CD8-positive, alpha-beta memory T cell (primary cell): Measurements from ENCODE around the gene COA1. TPM values are rescaled to one million over a fixed set of nuclear protein-coding genes. Genes with fewer than 3 reads are reported as not detected.

Experiments used
- CTCF ChIA-PET: fragments of 350-600 bp; sonication (Branson Sonifier 250); formaldehyde crosslinking; loops from one replicate; lab custom pipeline; 2021; ENCODE audit warnings: antibody characterized with exemption; lab: Charles Lee
- POLR2A ChIA-PET: fragments of 350-600 bp; sonication (Branson Sonifier 250); formaldehyde crosslinking; loops from one replicate; lab custom pipeline; 2021; ENCODE audit warnings: antibody characterized with exemption; lab: Charles Lee
- DNase-seq, 5 donors: peaks; one replicate each; pipeline versions ENCODE4 v3.0.0 to v3.0.0-alpha.2; 2020 to 2022; ENCODE audit warnings: mixed read lengths in 1 of 5
- H3K27ac ChIP-seq: one replicate; pipeline ENCODE4 v1.7.0; 2013; ENCODE audit warnings: low read depth, mild to moderate bottlenecking, low read length, moderate library complexity
- H3K27me3 ChIP-seq: 2 replicates; pipeline ENCODE4 v1.7.0; 2013; ENCODE audit warnings: low read length, mild to moderate bottlenecking; ENCODE audit not compliant: insufficient read depth, poor library complexity, severe bottlenecking
- H3K36me3 ChIP-seq: 2 replicates; pipeline ENCODE4 v1.7.0; 2013; ENCODE audit warnings: mild to moderate bottlenecking, low read length, moderate library complexity; ENCODE audit not compliant: insufficient read depth
- H3K4me1 ChIP-seq: 2 replicates; pipeline ENCODE4 v1.7.0; 2013; ENCODE audit warnings: mild to moderate bottlenecking, low read length, moderate library complexity; ENCODE audit not compliant: insufficient read depth
- H3K4me3 ChIP-seq: 2 replicates; pipeline ENCODE4 v1.7.0; 2013; ENCODE audit warnings: mild to moderate bottlenecking, low read length
- H3K9me3 ChIP-seq: 2 replicates; pipeline ENCODE4 v1.7.0; 2013; ENCODE audit warnings: mild to moderate bottlenecking, low read length
- H3K27ac Mint-ChIP-seq, 8 donors: one replicate each; pipeline ENCODE4 v1.8.0; 2020 to 2021; ENCODE audit warnings: mixed read lengths in 8 of 8, mild to moderate bottlenecking in 6 of 8, inconsistent platforms in 3 of 8, moderate library complexity in 3 of 8
- H3K27me3 Mint-ChIP-seq, 2 donors: one replicate each; pipeline ENCODE4 v1.8.0; 2020 to 2021; ENCODE audit warnings: mixed read lengths in 2 of 2, mild to moderate bottlenecking in 1 of 2, moderate library complexity in 1 of 2
- H3K36me3 Mint-ChIP-seq, 3 donors: one replicate each; pipeline ENCODE4 v1.8.0; 2020 to 2021; ENCODE audit warnings: mixed read lengths in 3 of 3, inconsistent platforms in 1 of 3, mild to moderate bottlenecking in 1 of 3
- H3K4me1 Mint-ChIP-seq, 3 donors: one replicate each; pipeline ENCODE4 v1.8.0; 2020 to 2021; ENCODE audit warnings: mixed read lengths in 3 of 3, inconsistent platforms in 1 of 3, mild to moderate bottlenecking in 1 of 3
- H3K4me3 Mint-ChIP-seq, 7 donors: one replicate each; pipeline ENCODE4 v1.8.0; 2020 to 2021; ENCODE audit warnings: mixed read lengths in 7 of 7, mild to moderate bottlenecking in 6 of 7, moderate library complexity in 4 of 7, inconsistent platforms in 2 of 7
- H3K9me3 Mint-ChIP-seq, 5 donors: one replicate each; pipeline ENCODE4 v1.8.0; 2020 to 2022; ENCODE audit warnings: mixed read lengths in 5 of 5, mild to moderate bottlenecking in 3 of 5, moderate library complexity in 2 of 5, inconsistent platforms in 1 of 5
- polyA plus RNA-seq: library from polyadenylated mRNA; unstranded; fragments of 300-500 nt; fragmentation: Illumina TruSeq; gene quantifications from one replicate; pipeline ENCODE4 v1.2.3, GENCODE V29; 2021
- total RNA-seq, 2 experiments: library from RNA; stranded (reverse); gene quantifications; one replicate each; pipeline ENCODE4 v1.2.3, GENCODE V29; 2021

Gene COA1
- total and polyA plus RNA-seq, 3 experiments from 2014 or later: 68.9 to 81.6 (median 75.9) TPM

DNA sequence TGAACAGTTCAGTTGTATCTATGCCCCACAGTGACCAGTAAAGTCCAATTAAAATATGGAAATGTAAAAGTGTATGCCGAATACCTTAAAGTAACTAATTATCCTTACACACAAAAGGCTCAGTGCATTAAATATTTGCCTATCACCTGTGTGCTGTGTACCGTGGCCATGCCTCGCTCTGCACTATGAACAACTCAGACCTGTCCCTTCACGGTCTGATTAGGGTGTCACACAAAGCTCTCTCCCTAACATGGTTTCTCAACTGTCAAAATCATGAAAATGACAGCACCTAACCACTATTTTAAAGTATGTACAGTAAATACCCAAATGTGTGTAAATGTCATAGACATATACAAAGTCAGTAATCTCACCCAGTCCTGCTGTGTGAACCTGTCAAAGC lies 103.3 kb downstream of the COA1 start:
- Histone ChIP-seq H3K36me3 (peaks cover 27% of the 10 kb centered on the region), H3K4me1 (peaks cover 94% of the 10 kb centered on the region), H3K27ac (peak overlapping the region; percentile 40), H3K9me3 (no peaks in the 10 kb centered on the region), H3K27me3 (no peaks in the 10 kb centered on the region), H3K4me3 (no peak overlapping the region)
- Mint-ChIP-seq H3K4me1 (peaks cover 0 to 100% (median 90%) of the 10 kb centered on the region in 3 donors), H3K27me3 (peaks cover 0 to 3% of the 10 kb centered on the region in 2 donors), H3K9me3 (peaks cover 0 to 2% (median 0%) of the 10 kb centered on the region in 5 donors), H3K4me3 (peak overlapping the region; percentile 19 to 77 (median 54)), H3K27ac (peak overlapping the region in 7 of 8 donors; percentile 62 to 94 (median 91)), H3K36me3 (peaks cover 14 to 87% (median 30%) of the 10 kb centered on the region in 3 donors)
- no peak for DNase-seq
- POLR2A ChIA-PET: interaction anchor here (1.1 to 2.5 kb wide), 5 partner anchors 12 to 74 kb away, joined by 3 to 21 read pairs (median 4); partner anchors contain the start of gene STK17A
- CTCF ChIA-PET: interaction anchor here (1.2 to 4.0 kb wide), 4 partner anchors 14 to 74 kb away, joined by 3 to 44 read pairs (median 6); partner anchors contain the start of gene STK17A

- Mint-ChIP-seq H3K36me3 (peaks cover 10 to 86% (median 31%) of the 10 kb centered on the region in 3 donors), H3K4me1 (peaks cover 0 to 100% (median 90%) of the 10 kb centered on the region in 3 donors), H3K27me3 (peaks cover 0 to 3% of the 10 kb centered on the region in 2 donors), H3K9me3 (peaks cover 0 to 2% (median 0%) of the 10 kb centered on the region in 5 donors), H3K4me3 (peak overlapping the region; percentile 35 to 77 (median 73)), H3K27ac (peak overlapping the region in 7 of 8 donors; percentile 62 to 94 (median 91))
- CTCF ChIA-PET: interaction anchor here (0.7 to 4.0 kb wide), 4 partner anchors 14 to 75 kb away, joined by 3 to 44 read pairs (median 6); partner anchors contain the start of gene STK17A
- H3K27me3 ChIP-seq: no peaks in the 10 kb centered on the region
- POLR2A ChIA-PET: interaction anchor here (1.2 to 2.5 kb wide), 3 partner anchors 23 to 74 kb away, joined by 4 to 21 read pairs (median 16); partner anchors contain the start of gene STK17A
- H3K9me3 ChIP-seq: no peaks in the 10 kb centered on the region
- H3K4me3 ChIP-seq: no peak overlapping the region
- peak; percentile 52 to 87 (median 80) for DNase-seq
- peak overlapping the region; percentile 40 for H3K27ac ChIP-seq
- H3K4me1 ChIP-seq: peaks cover 93% of the 10 kb centered on the region
- peaks cover 22% of the 10 kb centered on the region for H3K36me3 ChIP-seq
These were observed 103.9 kb downstream of the COA1 start for GRCh38 chr7:43625453-43625852.

- Mint-ChIP-seq H3K4me3 (peak overlapping the region in 6 of 7 donors; percentile 2 to 77 (median 40)), H3K36me3 (peaks cover 8 to 79% (median 31%) of the 10 kb centered on the region in 3 donors), H3K4me1 (peaks cover 0 to 87% (median 80%) of the 10 kb centered on the region in 3 donors), H3K27ac (peak overlapping the region in 7 of 8 donors; percentile 42 to 93 (median 88)), H3K9me3 (peaks cover 0 to 2% (median 0%) of the 10 kb centered on the region in 5 donors), H3K27me3 (peaks cover 0 to 3% of the 10 kb centered on the region in 2 donors)
- no peak overlapping the region for H3K27ac ChIP-seq
- H3K27me3 ChIP-seq: no peaks in the 10 kb centered on the region
- H3K9me3 ChIP-seq: no peaks in the 10 kb centered on the region
- CTCF ChIA-PET: no interaction called here
- H3K36me3 ChIP-seq: peaks cover 31% of the 10 kb centered on the region
- DNase-seq: no peak
- POLR2A ChIA-PET: no interaction called here
- H3K4me1 ChIP-seq: peaks cover 94% of the 10 kb centered on the region
- peak overlapping the region; percentile 2 for H3K4me3 ChIP-seq
These were observed 105.2 kb downstream of the COA1 start for GRCh38 chr7:43624156-43624555.

GRCh38 chr7:43621729-43622448 lies 107.4 kb downstream of the COA1 start:
- Mint-ChIP-seq H3K4me1 (peaks cover 0 to 65% (median 60%) of the 10 kb centered on the region in 3 donors), H3K9me3 (peaks cover 0 to 2% (median 0%) of the 10 kb centered on the region in 5 donors), H3K27ac (peak overlapping the region in 7 of 8 donors; percentile 76 to 96 (median 92)), H3K4me3 (peak overlapping the region; percentile 1 to 86 (median 73)), H3K27me3 (peaks cover 0 to 3% of the 10 kb centered on the region in 2 donors), H3K36me3 (peaks cover 0 to 57% (median 20%) of the 10 kb centered on the region in 3 donors)
- peaks cover 33% of the 10 kb centered on the region for H3K36me3 ChIP-seq
- POLR2A ChIA-PET: interaction anchor here (0.5 to 1.0 kb wide), 5 partner anchors 16 to 1002 kb away, joined by 3 to 6 read pairs (median 3); partner anchors contain the start of gene STK17A
- peak overlapping the region; percentile 6 for H3K4me3 ChIP-seq
- CTCF ChIA-PET: interaction anchor here (1.2 to 4.9 kb wide), 4 partner anchors 24 to 78 kb away, joined by 4 to 39 read pairs (median 11); partner anchors contain the start of gene STK17A
- DNase-seq: no peak
- no peaks in the 10 kb centered on the region for H3K27me3 ChIP-seq
- H3K4me1 ChIP-seq: peaks cover 97% of the 10 kb centered on the region
- H3K9me3 ChIP-seq: no peaks in the 10 kb centered on the region
- H3K27ac ChIP-seq: no peak overlapping the region

- Mint-ChIP-seq H3K4me1 (peaks cover 0 to 61% (median 56%) of the 10 kb centered on the region in 3 donors), H3K27ac (no peak overlapping the region), H3K9me3 (no peaks in the 10 kb centered on the region), H3K36me3 (peaks cover 8 to 54% (median 18%) of the 10 kb centered on the region in 3 donors), H3K4me3 (no peak overlapping the region), H3K27me3 (no peaks in the 10 kb centered on the region)
- peaks cover 97% of the 10 kb centered on the region for H3K4me1 ChIP-seq
- POLR2A ChIA-PET: interaction anchor here (0.5 to 2.1 kb wide), 7 partner anchors 10 to 37 kb away, joined by 3 to 7 read pairs (median 4); partner anchors contain the start of gene STK17A
- no peaks in the 10 kb centered on the region for H3K9me3 ChIP-seq
- DNase-seq: no peak
- no peak overlapping the region for H3K4me3 ChIP-seq
- CTCF ChIA-PET: interaction anchor here (3.4 to 4.9 kb wide), 2 partner anchors 36 to 81 kb away, joined by 14 to 39 read pairs; partner anchors contain the start of gene STK17A
- H3K27ac ChIP-seq: no peak overlapping the region
- H3K27me3 ChIP-seq: no peaks in the 10 kb centered on the region
- H3K36me3 ChIP-seq: peaks cover 29% of the 10 kb centered on the region
These were observed 109.9 kb downstream of the COA1 start for GRCh38 chr7:43619213-43620012.

- no peaks in the 10 kb centered on the region for H3K9me3 Mint-ChIP-seq
- H3K9me3 ChIP-seq: no peaks in the 10 kb centered on the region
- no peak overlapping the region for H3K27ac Mint-ChIP-seq
- H3K4me1 Mint-ChIP-seq: peaks cover 5 to 59% (median 54%) of the 10 kb centered on the region in 3 donors
- no peaks in the 10 kb centered on the region for H3K27me3 ChIP-seq
- no peaks in the 10 kb centered on the region for H3K27me3 Mint-ChIP-seq
- no peak overlapping the region for H3K4me3 ChIP-seq
- no peak overlapping the region for H3K4me3 Mint-ChIP-seq
- H3K36me3 ChIP-seq: peaks cover 28% of the 10 kb centered on the region
- H3K36me3 Mint-ChIP-seq: peaks cover 12 to 54% (median 17%) of the 10 kb centered on the region in 3 donors
- H3K4me1 ChIP-seq: peaks cover 98% of the 10 kb centered on the region
- POLR2A ChIA-PET: interaction anchor here (0.6 to 1.3 kb wide), 4 partner anchors 9 to 31 kb away, joined by 3 to 6 read pairs (median 4); no protein-coding TSS in a partner anchor
- CTCF ChIA-PET: interaction anchor here (0.8 to 4.0 kb wide), 5 partner anchors 9 to 82 kb away, joined by 3 to 20 read pairs (median 3); partner anchors contain the start of gene STK17A
- H3K27ac ChIP-seq: no peak overlapping the region
- DNase-seq: no peak
These were observed 111.2 kb downstream of the COA1 start for GRCh38 chr7:43618073-43618472.

DNA sequence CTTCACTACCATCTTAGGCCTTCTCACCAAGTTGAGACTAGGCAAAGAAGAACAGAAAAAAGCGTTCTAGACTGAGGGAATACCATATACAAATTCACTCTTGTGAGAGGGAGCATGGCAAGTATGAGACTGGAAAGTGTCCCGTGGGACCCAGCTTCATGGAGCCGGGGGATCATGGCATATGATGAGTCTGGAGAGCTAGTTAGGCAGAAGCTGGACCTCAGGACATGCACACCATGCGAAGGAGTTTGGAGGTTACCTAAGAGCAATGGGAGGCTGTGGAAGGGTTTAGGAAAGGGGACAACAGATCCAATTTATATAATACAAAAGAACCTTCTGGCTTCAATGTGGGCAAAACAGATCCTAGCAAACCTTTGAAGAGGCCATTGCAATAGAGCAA lies 112.3 kb downstream of the COA1 start:
- Mint-ChIP-seq H3K4me1 (peaks cover 16 to 59% (median 54%) of the 10 kb centered on the region in 3 donors), H3K36me3 (peaks cover 14 to 53% (median 20%) of the 10 kb centered on the region in 3 donors), H3K27ac (no peak overlapping the region), H3K27me3 (no peaks in the 10 kb centered on the region), H3K4me3 (no peak overlapping the region), H3K9me3 (no peaks in the 10 kb centered on the region)
- no peak overlapping the region for H3K27ac ChIP-seq
- ChIA-PET POLR2A (interaction anchor here (1.0 to 1.3 kb wide), 3 partner anchors 8 to 32 kb away, joined by 3 to 4 read pairs (median 3); no protein-coding TSS in a partner anchor), CTCF (interaction anchor here (1.1 to 4.0 kb wide), 4 partner anchors 8 to 53 kb away, joined by 3 to 20 read pairs (median 4); partner anchors contain the start of gene STK17A)
- no peak for DNase-seq
- no peak overlapping the region for H3K4me3 ChIP-seq
- H3K9me3 ChIP-seq: no peaks in the 10 kb centered on the region
- H3K4me1 ChIP-seq: peaks cover 98% of the 10 kb centered on the region
- H3K27me3 ChIP-seq: no peaks in the 10 kb centered on the region
- H3K36me3 ChIP-seq: peaks cover 31% of the 10 kb centered on the region
